Small intestine (tissue), 7 donors: ENCODE data around the gene SOX13. TPM values are rescaled to one million over a fixed set of nuclear protein-coding genes. Genes with fewer than 3 reads are reported as not detected.
"Not testable (repeated sequence)": the region's sequence is repeated elsewhere in the genome, so short reads cannot be mapped to it uniquely, and the experiment has no call there.

ENCODE experiments used
- DNase-seq, 2 donors: peaks; one replicate each; pipeline versions ENCODE4 v3.0.0 to v3.0.0-alpha.2; 2013
- FAIRE-seq: peaks from 2 replicates; lab custom pipeline; 2012; peaks lifted over from hg19 to GRCh38; lab: Jason Lieb, UNC
- H3K27ac ChIP-seq, 3 donors: one replicate each; pipeline ENCODE4 v1.5.1; 2013; ENCODE audit warnings: low read length in 2 of 3, mild to moderate bottlenecking in 2 of 3, control low read depth in 1 of 3, inconsistent platforms in 1 of 3, low read depth in 1 of 3, moderate library complexity in 1 of 3
- H3K27me3 ChIP-seq, 3 donors: one replicate each; pipeline ENCODE4 v1.6.1; 2013; ENCODE audit warnings: low read length in 3 of 3, inconsistent platforms in 1 of 3; ENCODE audit not compliant: control insufficient read depth in 3 of 3, insufficient read depth in 3 of 3
- H3K36me3 ChIP-seq, 3 donors: one replicate each; pipeline ENCODE4 v1.6.1; 2013; ENCODE audit warnings: low read length in 3 of 3, inconsistent platforms in 1 of 3, low read depth in 1 of 3, mild to moderate bottlenecking in 1 of 3, moderate library complexity in 1 of 3; ENCODE audit not compliant: control insufficient read depth in 3 of 3, insufficient read depth in 2 of 3
- H3K4me1 ChIP-seq, 3 donors: one replicate each; pipeline ENCODE4 v1.6.1; 2013; ENCODE audit warnings: low read length in 2 of 3, inconsistent platforms in 1 of 3, low read depth in 1 of 3, mild to moderate bottlenecking in 1 of 3, moderate library complexity in 1 of 3; ENCODE audit not compliant: control insufficient read depth in 3 of 3, insufficient read depth in 2 of 3
- H3K4me3 ChIP-seq, 3 donors: one replicate each; pipeline ENCODE4 v1.5.1; 2013; ENCODE audit warnings: low read length in 3 of 3, control low read depth in 1 of 3, inconsistent platforms in 1 of 3, low read depth in 1 of 3, mild to moderate bottlenecking in 1 of 3, moderate library complexity in 1 of 3
- H3K9me3 ChIP-seq, 2 donors: one replicate each; pipeline ENCODE4 v1.6.1; 2013; ENCODE audit warnings: low read depth in 1 of 2, low read length in 1 of 2; ENCODE audit not compliant: control insufficient read depth in 2 of 2, insufficient read depth in 1 of 2
- WGBS, 3 donors: extraction: QIAGEN DNeasy Blood & Tissue Kit; methylation state at CpG; one replicate each; pipeline ENCODE4 v1.1.7; 2013; 5-methylcytosine and 5-hydroxymethylcytosine counted together
- polyA plus RNA-seq, 4 donors: library from polyadenylated mRNA; stranded (reverse) in 3 of 4; unstranded in 1 of 4; fragments of 200-250 nt in 3 of 4; fragments of 120-200 nt in 1 of 4; gene quantifications; one replicate each; pipeline versions ENCODE4 v1.2.1 to v1.2.3, GENCODE V29; 2013
- donor health status: healthy with polysubstance abuse.
- donor health status: control.
- donor health status: control.
- donor health status: Bipolar disorder and iron deficiency.
- donor health status: healthy.

SOX13 gene
- polyA plus RNA-seq, 4 donors = 12.4 to 43.7 (median 18.6) TPM

GRCh38 chr1:204048796-204049195 lies 24.1 kb upstream of the SOX13 start:
- not testable (repeated sequence) for DNase-seq, H3K27ac ChIP-seq, FAIRE-seq, H3K4me3 ChIP-seq, H3K36me3 ChIP-seq, H3K27me3 ChIP-seq, H3K9me3 ChIP-seq, H3K4me1 ChIP-seq
- WGBS, 3 donors = 69 to 90% (median 90%) methylated on average over 3 of the region's 3 CpGs

- DNase-seq = no peak
Observed at GRCh38 chr1:204051258-204051657, 21.7 kb upstream of the SOX13 start.

GRCh38 chr1:204051718-204052117 lies 21.2 kb upstream of the SOX13 start:
- H3K27me3 ChIP-seq = no peaks in the 10 kb centered on the region
- no peaks in the 10 kb centered on the region for H3K36me3 ChIP-seq
- DNase-seq (no peak), FAIRE-seq (no peak)
- H3K4me3 ChIP-seq = no peak overlapping the region
- no peaks in the 10 kb centered on the region for H3K9me3 ChIP-seq
- H3K4me1 ChIP-seq = no peaks in the 10 kb centered on the region
- no peak overlapping the region for H3K27ac ChIP-seq

More at GRCh38 chr1:204051258-204051657, 21.7 kb upstream of the SOX13 start:
- Histone ChIP-seq H3K27ac (no peak overlapping the region), H3K9me3 (no peaks in the 10 kb centered on the region), H3K4me1 (no peaks in the 10 kb centered on the region), H3K27me3 (no peaks in the 10 kb centered on the region), H3K4me3 (no peak overlapping the region), H3K36me3 (no peaks in the 10 kb centered on the region)
- WGBS, 3 donors = 79 to 86% (median 84%) methylated on average over 5 of the region's 5 CpGs
- no peak for FAIRE-seq

- DNase-seq = no peak
- Histone ChIP-seq H3K27me3 (no peaks in the 10 kb centered on the region), H3K9me3 (no peaks in the 10 kb centered on the region), H3K4me3 (no peak overlapping the region), H3K4me1 (no peaks in the 10 kb centered on the region), H3K36me3 (no peaks in the 10 kb centered on the region), H3K27ac (no peak overlapping the region)
- no peak for FAIRE-seq
- 73 to 83% (median 74%) methylated on average over 2 of the region's 2 CpGs for WGBS, 3 donors
Observed at GRCh38 chr1:204053893-204054292, 19.0 kb upstream of the SOX13 start.

GRCh38 chr1:204059970-204060369 lies 12.9 kb upstream of the SOX13 start:
- peaks cover 0 to 2% (median 0%) of the 10 kb centered on the region in 3 donors for H3K27me3 ChIP-seq
- FAIRE-seq (no peak), DNase-seq (no peak)
- no peaks in the 10 kb centered on the region for H3K36me3 ChIP-seq
- no peak overlapping the region for H3K4me3 ChIP-seq
- H3K4me1 ChIP-seq = peaks cover 0 to 2% (median 0%) of the 10 kb centered on the region in 3 donors
- no peaks in the 10 kb centered on the region for H3K9me3 ChIP-seq
- H3K27ac ChIP-seq = no peak overlapping the region
- 91 to 96% (median 96%) methylated on average over 7 of the region's 7 CpGs for WGBS, 3 donors

GRCh38 chr1:204062106-204062505 lies 10.8 kb upstream of the SOX13 start:
- H3K4me1 ChIP-seq = peaks cover 0 to 6% (median 0%) of the 10 kb centered on the region in 3 donors
- DNase-seq = no peak
- H3K36me3 ChIP-seq = no peaks in the 10 kb centered on the region
- no peak for FAIRE-seq
- H3K9me3 ChIP-seq = no peaks in the 10 kb centered on the region
- 45 to 75% (median 67%) methylated on average over 2 of the region's 2 CpGs for WGBS, 3 donors
- H3K27me3 ChIP-seq = peaks cover 0 to 2% (median 0%) of the 10 kb centered on the region in 3 donors
- no peak overlapping the region for H3K27ac ChIP-seq
- H3K4me3 ChIP-seq = no peak overlapping the region

GRCh38 chr1:204065174-204065985 lies 7.5 kb upstream of the SOX13 start:
- no peaks in the 10 kb centered on the region for H3K9me3 ChIP-seq
- peaks cover 0 to 6% (median 0%) of the 10 kb centered on the region in 3 donors for H3K4me1 ChIP-seq
- DNase-seq (peak; percentile 46 to 55), FAIRE-seq (no peak)
- WGBS, 3 donors = 47 to 54% (median 50%) methylated on average over 8 of the region's 8 CpGs
- peaks cover 0 to 4% (median under 1%) of the 10 kb centered on the region in 3 donors for H3K27me3 ChIP-seq
- no peak overlapping the region for H3K27ac ChIP-seq
- no peak overlapping the region for H3K4me3 ChIP-seq
- no peaks in the 10 kb centered on the region for H3K36me3 ChIP-seq

- Histone ChIP-seq H3K4me3 (no peak overlapping the region), H3K9me3 (no peaks in the 10 kb centered on the region), H3K27me3 (peaks cover 0 to 4% (median 0%) of the 10 kb centered on the region in 3 donors), H3K27ac (no peak overlapping the region), H3K36me3 (no peaks in the 10 kb centered on the region), H3K4me1 (peaks cover 0 to 6% (median 0%) of the 10 kb centered on the region in 3 donors)
- DNase-seq (no peak), FAIRE-seq (no peak)
- 83 to 90% (median 89%) methylated on average over 7 of the region's 7 CpGs for WGBS, 3 donors
Observed at GRCh38 chr1:204065986-204066300, 7.0 kb upstream of the SOX13 start.
